Right atrium auricular region (tissue), 2 donors: Measurements from ENCODE around the gene APOL1. TPM values are rescaled to one million over a fixed set of nuclear protein-coding genes. Genes with fewer than 3 reads are reported as not detected.
"Not testable (repeated sequence)": the region's sequence is repeated elsewhere in the genome, so short reads cannot be mapped to it uniquely, and the experiment has no call there.

Experiments used
- DNase-seq: peaks from one replicate; pipeline ENCODE4 v3.0.0-alpha.2; 2019; ENCODE audit warnings: low spot score
- H3K27ac ChIP-seq, 2 donors: fragments of 200-600 bp; sonication (generic); 1 replicate in 1 of 2; 2 replicates in 1 of 2; pipeline ENCODE4 v1.5.1; 2016 to 2019
- H3K27me3 ChIP-seq, 2 donors: fragments of 200-600 bp; sonication (generic); one replicate each; pipeline versions ENCODE4 v1.5.1 to v1.6.0; 2017 to 2019
- H3K36me3 ChIP-seq: fragments of 200-600 bp; sonication (generic); one replicate; pipeline ENCODE4 v1.5.1; 2016
- H3K4me1 ChIP-seq, 2 donors: fragments of 200-600 bp; sonication (generic); one replicate each; pipeline versions ENCODE4 v1.5.1 to v1.6.0; 2017 to 2019
- H3K4me3 ChIP-seq, 2 donors: fragments of 200-600 bp; sonication (generic); 1 replicate in 1 of 2; 2 replicates in 1 of 2; pipeline ENCODE4 v1.5.1; 2017 to 2019; ENCODE audit warnings: mild to moderate bottlenecking in 1 of 2, moderate library complexity in 1 of 2
- H3K9me3 ChIP-seq, 2 donors: fragments of 200-600 bp; sonication (generic); one replicate each; pipeline ENCODE4 v1.5.1; 2019
- total RNA-seq, 2 donors: library from RNA; depleted of rRNA; stranded (reverse); fragments of >200 nt; gene quantifications; one replicate each; pipeline ENCODE4 v1.1.0, GENCODE V29; 2016
- TF ChIP-seq, protein P1 (sequence below), 2 donors: fragments of 200-600 bp; sonication (generic); IDR thresholded peaks; one replicate each; pipeline ENCODE4 v1.5.1; 2019; ENCODE audit warnings: antibody characterized with exemption in 2 of 2

APOL1 gene, protein sequence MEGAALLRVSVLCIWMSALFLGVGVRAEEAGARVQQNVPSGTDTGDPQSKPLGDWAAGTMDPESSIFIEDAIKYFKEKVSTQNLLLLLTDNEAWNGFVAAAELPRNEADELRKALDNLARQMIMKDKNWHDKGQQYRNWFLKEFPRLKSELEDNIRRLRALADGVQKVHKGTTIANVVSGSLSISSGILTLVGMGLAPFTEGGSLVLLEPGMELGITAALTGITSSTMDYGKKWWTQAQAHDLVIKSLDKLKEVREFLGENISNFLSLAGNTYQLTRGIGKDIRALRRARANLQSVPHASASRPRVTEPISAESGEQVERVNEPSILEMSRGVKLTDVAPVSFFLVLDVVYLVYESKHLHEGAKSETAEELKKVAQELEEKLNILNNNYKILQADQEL
- total RNA-seq, result 10 to 100 TPM; 10.7 to 18.1 TPM

DNA sequence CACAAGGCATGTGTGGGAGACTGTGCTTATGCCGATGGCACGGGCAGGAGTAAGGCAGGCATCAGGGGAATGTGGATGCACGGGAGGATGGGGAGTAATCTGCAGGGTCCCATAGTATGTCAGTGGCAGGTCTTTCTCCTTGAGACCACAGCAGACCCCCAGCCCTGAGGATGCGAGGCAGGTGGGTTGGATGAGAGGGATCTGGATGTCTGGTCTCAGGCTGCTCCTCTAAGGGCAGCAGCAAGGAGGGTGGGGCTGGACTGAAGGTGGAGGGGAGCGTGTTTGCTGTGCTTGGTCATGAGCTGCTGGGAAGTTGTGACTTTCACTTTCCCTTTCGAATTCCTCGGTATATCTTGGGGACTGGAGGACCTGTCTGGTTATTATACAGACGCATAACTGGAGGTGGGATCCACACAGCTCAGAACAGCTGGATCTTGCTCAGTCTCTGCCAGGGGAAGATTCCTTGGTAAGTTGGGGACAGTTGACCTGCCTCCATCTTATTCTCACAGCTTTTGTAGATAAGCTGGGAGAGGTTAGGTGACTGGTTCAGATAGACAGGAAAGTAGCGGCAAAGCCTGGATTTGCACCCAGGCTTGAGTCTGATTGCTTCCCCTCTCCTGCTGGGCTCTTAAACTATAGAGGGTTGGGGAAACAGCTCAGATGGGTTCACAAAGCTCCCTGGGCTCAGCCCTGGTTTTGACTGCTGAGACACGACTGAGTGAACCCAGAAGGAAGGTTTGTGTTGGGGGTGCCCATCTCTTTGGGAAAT lies at the start of gene APOL1:
Gene APOL1 (plus strand): TSS at position 380 of the 769 bp plus-strand sequence. CDS start 1,823 bp downstream, outside the sequence.
- Histone ChIP-seq H3K27me3 (no peaks in the 10 kb centered on the region), H3K4me3 (peak within 1 kb of the TSS; percentile 34 to 51), H3K27ac (peak within 1 kb of the TSS; percentile 81 to 82), H3K9me3 (no peaks in the 10 kb centered on the region), H3K36me3 (no peaks in the 10 kb centered on the region), H3K4me1 (peaks cover 0 to 34% of the 10 kb centered on the region in 2 donors)
- no peak for DNase-seq
- TF ChIP-seq, protein P1, sequence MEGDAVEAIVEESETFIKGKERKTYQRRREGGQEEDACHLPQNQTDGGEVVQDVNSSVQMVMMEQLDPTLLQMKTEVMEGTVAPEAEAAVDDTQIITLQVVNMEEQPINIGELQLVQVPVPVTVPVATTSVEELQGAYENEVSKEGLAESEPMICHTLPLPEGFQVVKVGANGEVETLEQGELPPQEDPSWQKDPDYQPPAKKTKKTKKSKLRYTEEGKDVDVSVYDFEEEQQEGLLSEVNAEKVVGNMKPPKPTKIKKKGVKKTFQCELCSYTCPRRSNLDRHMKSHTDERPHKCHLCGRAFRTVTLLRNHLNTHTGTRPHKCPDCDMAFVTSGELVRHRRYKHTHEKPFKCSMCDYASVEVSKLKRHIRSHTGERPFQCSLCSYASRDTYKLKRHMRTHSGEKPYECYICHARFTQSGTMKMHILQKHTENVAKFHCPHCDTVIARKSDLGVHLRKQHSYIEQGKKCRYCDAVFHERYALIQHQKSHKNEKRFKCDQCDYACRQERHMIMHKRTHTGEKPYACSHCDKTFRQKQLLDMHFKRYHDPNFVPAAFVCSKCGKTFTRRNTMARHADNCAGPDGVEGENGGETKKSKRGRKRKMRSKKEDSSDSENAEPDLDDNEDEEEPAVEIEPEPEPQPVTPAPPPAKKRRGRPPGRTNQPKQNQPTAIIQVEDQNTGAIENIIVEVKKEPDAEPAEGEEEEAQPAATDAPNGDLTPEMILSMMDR (IDR thresholded peaks at IDR 0.05), result no peak

- DNase-seq, H3K27me3 ChIP-seq, H3K36me3 ChIP-seq, H3K9me3 ChIP-seq, H3K27ac ChIP-seq, H3K4me3 ChIP-seq: not testable (repeated sequence)
- H3K4me1 ChIP-seq, result peaks cover 0 to 22% of the 10 kb centered on the region in 2 donors
Measured at GRCh38 chr22:36203441-36203840, 49.5 kb upstream of the APOL1 start.

DNA sequence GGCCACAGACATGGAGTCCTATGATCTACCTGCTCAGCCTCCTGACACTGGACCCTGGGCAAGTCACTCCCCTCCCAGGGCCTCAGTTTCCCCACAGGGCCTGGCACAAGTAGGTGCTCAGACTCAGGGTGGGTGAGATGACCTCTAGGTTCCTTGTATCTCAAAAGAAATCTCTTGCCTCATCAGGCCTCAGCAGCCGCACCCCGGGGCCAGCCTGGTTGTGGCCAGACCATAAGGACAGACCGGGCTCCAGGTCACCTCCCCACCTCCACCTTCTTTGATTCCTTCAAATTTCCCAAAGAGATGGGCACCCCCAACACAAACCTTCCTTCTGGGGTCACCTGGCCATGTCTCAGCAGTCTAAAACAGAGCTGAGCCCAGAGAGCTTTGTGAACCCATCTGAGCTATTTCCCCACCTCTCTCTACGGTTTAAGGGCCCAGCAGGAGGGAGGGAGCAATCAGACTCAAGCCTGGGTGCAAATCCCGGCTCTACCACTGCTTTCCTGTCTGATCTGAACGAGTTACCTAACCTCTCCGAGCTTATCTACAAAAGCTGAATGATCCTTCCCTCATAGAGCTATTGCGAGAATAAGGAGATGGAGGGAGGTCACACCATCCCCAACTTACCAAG lies 48.8 kb upstream of the APOL1 start:
- Histone ChIP-seq H3K27ac (no peak overlapping the region), H3K9me3 (no peaks in the 10 kb centered on the region), H3K27me3 (no peaks in the 10 kb centered on the region), H3K36me3 (no peaks in the 10 kb centered on the region), H3K4me3 (no peak overlapping the region), H3K4me1 (peaks cover 0 to 16% of the 10 kb centered on the region in 2 donors)
- TF ChIP-seq, protein P1 (IDR thresholded peaks at IDR 0.05), result no peak
- no peak for DNase-seq

GRCh38 chr22:36204632-36205015 lies 48.3 kb upstream of the APOL1 start:
- H3K4me1 ChIP-seq, result peaks cover 0 to 10% of the 10 kb centered on the region in 2 donors
- H3K9me3 ChIP-seq, result no peaks in the 10 kb centered on the region
- no peak overlapping the region for H3K27ac ChIP-seq
- no peaks in the 10 kb centered on the region for H3K36me3 ChIP-seq
- TF ChIP-seq, protein P1 (IDR thresholded peaks at IDR 0.05), result no peak
- DNase-seq, result no peak
- H3K27me3 ChIP-seq, result no peaks in the 10 kb centered on the region
- H3K4me3 ChIP-seq, result no peak overlapping the region

DNA sequence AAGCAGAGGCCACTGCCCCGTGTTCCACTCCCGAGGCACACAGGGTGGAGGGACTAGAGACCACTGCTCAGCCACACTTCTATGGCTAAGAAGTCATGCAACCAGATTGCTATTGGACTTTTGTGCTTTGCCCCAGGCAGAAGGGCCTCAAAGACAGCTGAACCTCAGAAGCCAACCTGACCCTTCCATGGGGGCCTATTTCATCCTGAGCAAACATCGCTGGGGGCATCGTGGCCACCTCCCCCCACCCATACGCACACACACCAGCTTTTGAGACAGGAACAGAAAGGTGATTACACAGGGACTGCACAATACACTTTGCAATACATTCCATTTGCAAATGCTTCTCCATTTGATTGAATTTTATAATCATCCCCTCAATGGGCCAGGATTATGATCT lies 47.4 kb upstream of the APOL1 start:
- not testable (repeated sequence) for H3K27ac ChIP-seq, H3K36me3 ChIP-seq, H3K4me3 ChIP-seq, H3K27me3 ChIP-seq, H3K4me1 ChIP-seq, DNase-seq, H3K9me3 ChIP-seq

- Histone ChIP-seq H3K27ac (no peak overlapping the region), H3K4me1 (peaks cover 0 to 13% of the 10 kb centered on the region in 2 donors), H3K36me3 (no peaks in the 10 kb centered on the region), H3K4me3 (no peak overlapping the region), H3K27me3 (no peaks in the 10 kb centered on the region), H3K9me3 (no peaks in the 10 kb centered on the region)
- TF ChIP-seq, protein P1 (IDR thresholded peaks at IDR 0.05), result no peak
- no peak for DNase-seq
Measured at GRCh38 chr22:36206255-36206654, 46.7 kb upstream of the APOL1 start.
